NOMO-1 (cell line): Measurements from ENCODE around the gene ANKRD62.

Experiments used
- DNase-seq, 2 experiments: peaks; one replicate each; lab custom pipeline; 2025; ENCODE audit not compliant: unreplicated experiment in 2 of 2; lab: John Stamatoyannopoulos, UW

ANKRD62 gene

GRCh38 chr18:12093520-12094257, at the start of gene ANKRD62:
Gene ANKRD62, plus strand, starts transcription at chr18:12093843. Its CDS starts 175 bp downstream, at chr18:12094018.
- DNase-seq, result no peak

DNA sequence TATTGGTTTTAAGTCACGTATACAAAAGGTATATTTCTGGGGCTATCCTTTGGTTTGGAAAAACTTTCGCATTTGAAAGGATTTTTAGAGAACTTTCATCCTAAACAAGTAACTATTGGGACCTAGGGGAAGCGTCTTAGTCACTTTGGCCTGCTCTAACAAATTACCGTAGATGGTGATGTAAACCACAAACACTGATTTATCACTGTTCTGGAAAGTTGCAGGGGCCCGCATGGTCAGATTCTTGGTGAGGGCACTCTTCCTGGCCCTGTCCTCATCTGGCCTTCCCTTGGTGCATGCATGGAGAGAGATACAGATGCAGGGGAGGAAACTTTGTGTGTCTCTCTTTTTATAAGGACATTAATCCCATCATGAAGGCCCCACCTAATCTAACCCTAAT, 49.1 kb upstream of the ANKRD62 start:
- no peak for DNase-seq

DNA sequence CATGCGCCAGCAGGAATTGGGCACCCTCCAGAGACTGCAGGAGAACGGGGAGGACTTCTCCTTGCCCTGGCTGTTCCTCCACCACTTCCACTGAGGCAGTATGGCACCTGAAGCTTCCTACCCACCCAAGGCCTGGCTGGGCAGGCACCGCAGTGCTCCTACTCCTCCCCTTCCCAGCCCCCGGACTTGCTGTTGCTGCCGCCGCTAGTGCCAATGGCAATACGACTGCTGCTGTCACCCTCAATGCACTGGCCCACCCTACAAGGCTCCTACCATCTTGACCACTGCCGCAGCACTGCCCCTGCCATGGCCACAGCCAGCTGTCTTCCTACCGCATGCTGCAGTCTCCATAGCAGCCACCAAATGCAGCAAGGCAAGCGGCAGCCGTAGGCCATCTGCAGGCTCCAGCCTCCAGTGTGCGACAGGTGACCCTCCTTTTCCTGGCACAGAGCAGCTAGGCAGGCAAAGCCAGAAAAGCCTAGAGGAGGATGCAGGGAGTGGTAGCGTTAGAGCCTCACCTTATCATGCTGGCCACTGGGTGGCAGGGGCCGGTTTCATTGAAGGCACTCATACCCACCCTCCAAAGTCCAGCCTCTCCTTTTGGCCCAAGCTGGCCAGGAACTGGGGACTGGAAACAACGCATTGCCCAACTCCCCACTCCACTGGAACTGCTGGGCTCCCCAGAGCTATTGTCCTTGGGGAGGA, 47.4 kb upstream of the ANKRD62 start:
- no peak for DNase-seq

GRCh38 chr18:12046751-12047335, 46.8 kb upstream of the ANKRD62 start:
- no peak for DNase-seq

- DNase-seq, result no peak
These were observed 45.4 kb upstream of the ANKRD62 start for GRCh38 chr18:12048010-12048826.

- DNase-seq, result no peak
These were observed 44.8 kb upstream of the ANKRD62 start for GRCh38 chr18:12048827-12049175.

DNA sequence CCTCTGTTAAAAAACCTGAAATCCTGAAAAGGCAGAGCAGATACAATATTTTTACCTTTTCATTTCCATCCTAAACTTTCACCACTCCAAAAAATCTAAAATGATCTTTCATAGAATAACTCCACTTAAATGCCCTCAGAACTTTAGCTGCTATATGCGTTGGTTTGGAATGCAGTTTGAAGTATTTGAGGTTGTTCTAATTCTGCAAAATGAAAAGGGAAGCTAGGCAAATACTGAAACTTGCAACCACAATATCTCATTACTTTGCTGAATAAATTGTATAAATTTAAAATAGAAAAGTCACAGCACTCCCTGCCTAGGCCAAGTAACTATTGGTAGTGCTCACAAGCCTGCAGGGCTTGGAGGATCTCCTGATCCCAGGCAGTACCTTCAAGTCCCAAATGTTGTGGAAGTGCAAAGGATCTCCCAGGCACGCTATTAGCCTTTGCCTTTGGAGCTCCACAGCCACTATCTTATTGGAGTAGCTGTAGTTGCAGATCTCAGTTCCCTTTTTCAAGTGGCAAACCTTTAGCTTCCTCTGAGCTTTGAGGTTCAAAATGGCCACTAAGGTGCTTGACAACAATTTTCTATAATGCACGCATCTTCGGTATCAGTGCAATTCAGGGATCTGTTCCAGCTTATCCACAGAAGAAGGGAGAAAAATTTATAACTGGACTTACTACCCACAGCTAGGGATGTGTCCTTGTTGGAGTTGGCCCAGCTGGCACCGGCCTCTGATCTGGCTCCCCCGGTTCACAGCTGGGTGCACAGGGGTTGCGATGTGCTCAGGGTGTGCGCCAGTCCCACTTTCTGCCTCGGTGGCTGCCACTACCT, 43.4 kb upstream of the ANKRD62 start:
- peak; percentile 74 to 86 for DNase-seq

DNA sequence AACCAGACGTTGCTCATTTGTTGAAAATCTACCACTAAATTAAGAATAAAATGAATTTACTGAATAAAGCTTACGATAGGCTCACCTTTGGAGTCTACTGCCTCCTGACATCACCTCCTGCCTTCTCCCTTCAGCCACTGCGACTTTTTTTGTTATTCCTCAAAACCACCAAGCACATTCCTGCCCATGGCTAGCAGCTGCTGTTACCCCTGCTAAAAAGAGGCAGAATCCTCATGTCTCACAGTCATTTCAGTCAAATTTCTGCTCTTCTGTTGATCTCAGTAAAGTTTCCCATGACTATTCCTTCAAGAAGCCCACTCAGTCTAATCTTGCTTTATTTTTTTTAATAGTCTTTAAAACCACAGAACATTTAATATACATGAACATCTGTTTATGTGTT, 40.8 kb upstream of the ANKRD62 start:
- DNase-seq, result no peak

DNA sequence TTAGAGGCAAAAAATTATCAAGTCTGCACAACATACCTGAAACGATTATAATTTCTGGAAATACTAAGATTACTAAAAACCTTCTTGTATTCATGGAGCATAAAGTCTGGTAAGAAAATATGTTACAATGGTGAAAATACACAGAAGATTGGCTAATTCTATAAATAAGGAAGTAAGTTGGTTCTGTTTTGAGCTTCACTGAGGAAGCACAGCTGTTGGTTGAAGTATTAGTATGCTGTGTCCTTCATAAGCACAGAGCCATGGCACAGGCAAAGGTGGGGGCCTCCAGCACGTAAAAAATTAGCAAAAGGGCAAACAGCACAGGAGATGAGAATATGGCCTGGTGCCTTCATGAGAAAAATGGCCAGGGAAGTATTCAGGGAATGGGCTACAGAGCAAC, 40.4 kb upstream of the ANKRD62 start:
- DNase-seq, result peak; percentile 50 to 91

DNA sequence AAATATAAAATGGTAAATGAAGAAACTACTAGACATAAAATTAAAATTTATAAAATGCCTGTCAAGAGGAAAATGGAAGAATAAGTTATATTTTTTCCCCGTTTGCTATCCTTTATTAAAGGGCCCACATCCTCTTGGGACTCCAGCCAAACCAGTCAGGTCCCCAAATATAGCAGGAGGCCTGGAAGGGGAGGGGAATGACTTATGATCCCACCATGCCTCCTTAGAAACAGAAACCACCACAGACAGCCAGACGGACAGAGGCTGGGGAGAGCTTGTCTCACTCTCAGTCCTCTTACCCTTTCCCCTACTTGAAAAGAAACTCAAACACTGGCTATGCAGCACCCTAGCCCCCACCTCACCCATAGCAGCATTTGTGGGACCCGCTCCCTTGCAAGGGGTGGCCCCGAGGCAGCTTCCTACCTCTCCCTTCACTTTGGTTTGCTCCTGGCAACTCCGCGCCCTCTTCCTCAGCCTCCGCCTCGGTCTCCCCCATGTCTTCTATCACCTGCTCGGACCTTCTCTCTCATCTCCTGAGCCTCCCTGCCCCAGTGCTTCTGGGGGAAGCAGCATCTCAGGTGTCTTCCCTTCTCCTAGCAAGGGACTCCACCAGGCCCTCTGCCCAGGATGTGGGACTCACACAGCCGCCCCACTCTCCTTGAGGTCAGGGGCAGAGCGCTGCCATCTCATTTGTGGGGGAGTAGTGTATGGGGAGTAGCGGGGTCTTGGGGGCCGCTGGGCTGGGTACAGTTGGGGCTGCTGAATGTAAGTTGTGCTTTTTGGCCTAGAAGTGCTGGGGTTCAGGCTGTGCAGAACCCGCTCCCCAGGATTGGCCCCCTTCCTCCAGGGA, 37.4 kb upstream of the ANKRD62 start:
- no peak for DNase-seq

- no peak for DNase-seq
These were observed 36.7 kb upstream of the ANKRD62 start for GRCh38 chr18:12056884-12057402.

GRCh38 chr18:12057419-12058039, 36.1 kb upstream of the ANKRD62 start:
- no peak for DNase-seq

DNA sequence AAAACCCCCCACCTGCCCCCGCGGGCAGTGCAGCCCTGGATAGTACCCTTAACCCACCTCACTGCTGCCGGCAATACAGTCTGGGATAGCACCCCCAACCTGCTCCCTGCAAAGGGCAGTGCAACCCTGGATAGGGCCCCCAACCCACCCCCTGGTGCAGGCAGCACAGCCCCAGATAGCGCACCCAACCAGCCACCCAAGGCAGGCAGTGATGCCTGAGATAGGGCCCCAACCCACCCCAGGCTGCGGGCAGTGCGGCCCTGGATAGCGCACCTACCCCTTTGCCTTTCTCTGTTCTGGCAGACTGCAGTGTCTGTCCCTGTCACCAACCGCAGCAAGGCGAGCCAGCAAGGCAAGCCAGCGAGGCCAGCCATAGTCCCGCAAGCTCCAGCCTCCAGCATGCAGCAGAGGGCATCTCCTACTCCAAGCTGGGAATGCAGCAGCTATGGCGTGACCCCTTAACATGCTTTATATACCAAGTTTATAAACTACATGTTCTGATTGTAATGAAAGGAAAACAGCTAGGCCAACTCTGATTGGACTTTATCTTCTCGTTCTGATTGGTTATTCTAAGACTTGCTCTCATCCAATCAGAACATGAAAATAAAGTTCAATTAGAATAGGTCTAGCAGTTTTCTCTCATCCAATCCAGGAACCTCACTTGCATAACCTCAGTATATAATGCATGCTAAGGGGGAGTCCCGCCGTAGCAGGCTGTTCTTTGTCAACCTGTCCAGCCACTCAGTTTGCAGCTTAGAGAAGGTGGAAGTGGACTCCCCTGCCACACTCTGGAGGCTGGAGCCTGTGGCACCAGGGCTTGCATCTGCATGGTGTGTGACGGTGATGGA, 34.1 kb upstream of the ANKRD62 start:
- DNase-seq, result no peak

- no peak for DNase-seq
These were observed 33.3 kb upstream of the ANKRD62 start for GRCh38 chr18:12060182-12060870.

GRCh38 chr18:12061685-12062084, 32.0 kb upstream of the ANKRD62 start:
- no peak for DNase-seq

DNA sequence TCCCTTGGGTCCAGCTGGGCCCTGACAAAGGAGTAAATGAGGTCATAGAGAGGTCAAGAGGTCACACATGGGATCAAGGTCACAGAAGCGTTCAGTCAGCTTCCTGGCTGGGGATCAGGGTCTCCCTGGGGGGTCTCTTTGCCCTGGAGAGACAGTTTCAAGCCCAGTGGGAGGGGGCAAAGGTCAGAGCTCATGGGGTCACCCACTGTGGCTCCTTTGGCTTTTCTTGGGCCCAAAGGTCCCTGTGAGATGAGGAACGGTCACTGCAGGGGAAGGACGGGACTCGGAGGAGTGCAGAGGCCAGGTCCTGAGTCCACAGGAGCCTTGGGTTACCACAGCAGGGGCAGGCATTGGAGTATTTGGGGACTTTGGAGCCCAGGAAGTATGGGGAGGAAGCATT, 30.7 kb upstream of the ANKRD62 start:
- no peak for DNase-seq

DNA sequence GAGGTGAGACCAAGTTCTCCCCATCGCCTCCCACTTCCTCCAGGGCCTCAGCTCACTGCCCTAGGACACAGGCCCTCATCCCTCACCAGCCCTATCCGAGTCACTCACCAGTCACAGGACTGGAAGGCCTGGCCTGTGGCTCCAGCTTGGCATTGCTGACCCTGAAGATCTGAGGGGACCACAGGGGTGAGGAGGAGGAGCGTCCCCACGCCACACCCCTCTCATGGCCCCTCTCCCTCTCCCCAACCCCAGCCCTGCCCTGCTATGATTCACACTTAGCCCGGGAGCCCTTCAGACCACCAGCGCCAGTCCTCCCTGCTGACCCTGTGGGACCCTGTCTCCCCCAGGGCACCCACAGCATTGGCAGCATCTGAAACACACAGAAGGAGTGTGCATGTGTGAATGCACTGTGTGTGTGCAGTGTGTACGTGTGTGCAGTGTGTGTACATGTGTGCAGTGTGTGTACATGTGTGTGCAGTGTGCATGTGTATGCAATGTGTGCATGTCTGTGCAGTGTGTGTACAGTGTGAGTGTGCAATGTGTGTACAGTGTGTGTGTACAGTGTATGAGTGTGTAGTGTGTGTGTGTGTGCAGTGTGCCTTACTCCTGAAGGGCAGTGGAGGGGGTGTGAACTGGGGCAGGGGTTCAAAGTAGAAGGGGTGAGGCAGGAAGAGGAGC, 29.4 kb upstream of the ANKRD62 start:
- DNase-seq, result no peak
